AG04449 (cell line): ENCODE results near the gene MEF2B.

ENCODE experiments used
- CTCF ChIA-PET: fragments of 350-600 bp; formaldehyde crosslinking; extraction: SDS; loops from one replicate; lab custom pipeline; 2021; ENCODE audit warnings: antibody characterized with exemption; lab: Yijun Ruan, JAX
- POLR2A ChIA-PET: fragments of 400-600, 350-600 bp; formaldehyde crosslinking; extraction: SDS; loops from one replicate; lab custom pipeline; 2020; ENCODE audit warnings: antibody characterized with exemption, inconsistent platforms; lab: Yijun Ruan, JAX
- DNase-seq: peaks from one replicate; pipeline ENCODE4 v3.0.0-alpha.2; 2010; ENCODE audit warnings: low read depth, low spot score
- H3K4me3 ChIP-seq: 2 replicates; pipeline ENCODE4 v1.5.1; 2011; ENCODE audit warnings: low read depth, mild to moderate bottlenecking, control low read depth, low read length
- CTCF ChIP-seq: IDR thresholded peaks from one replicate; pipeline ENCODE4 v1.5.1; 2011; ENCODE audit warnings: mild to moderate bottlenecking, moderate library complexity, low read length, control low read depth, inconsistent platforms; ENCODE audit not compliant: insufficient read depth; ENCODE audit errors: missing control alignments

Gene MEF2B

GRCh38 chr19:19131989-19132388, 38.1 kb downstream of the MEF2B start:
- H3K4me3 ChIP-seq = no peak overlapping the region
- TF ChIP-seq CTCF = no peak
- ChIA-PET POLR2A (no interaction called here), CTCF (interaction anchor here (1.2 to 1.4 kb wide), 2 partner anchors 9 to 14 kb away, joined by 4 read pairs; no protein-coding TSS in a partner anchor)
- no peak for DNase-seq

GRCh38 chr19:19126102-19126501, 44.0 kb downstream of the MEF2B start:
- H3K4me3 ChIP-seq = no peak overlapping the region
- ChIA-PET POLR2A (no interaction called here), CTCF (no interaction called here)
- TF ChIP-seq CTCF = no peak
- no peak for DNase-seq

- ChIA-PET POLR2A (no interaction called here), CTCF (no interaction called here)
- no peak for TF ChIP-seq CTCF
- no peak overlapping the region for H3K4me3 ChIP-seq
- no peak for DNase-seq
Measured at GRCh38 chr19:19123386-19123785, 46.7 kb downstream of the MEF2B start.

GRCh38 chr19:19122902-19123301, 47.2 kb downstream of the MEF2B start:
- POLR2A ChIA-PET = no interaction called here
- CTCF ChIA-PET = interaction anchor here (1.2 kb wide), 1 partner anchor 23 kb away, joined by 3 read pairs; no protein-coding TSS in a partner anchor
- no peak for DNase-seq
- no peak overlapping the region for H3K4me3 ChIP-seq
- TF ChIP-seq CTCF = no peak

- TF ChIP-seq CTCF = no peak
- no peak overlapping the region for H3K4me3 ChIP-seq
- ChIA-PET CTCF (interaction anchor here (1.2 kb wide), 1 partner anchor 16 kb away, joined by 3 read pairs; no protein-coding TSS in a partner anchor), POLR2A (no interaction called here)
- no peak for DNase-seq
Measured at GRCh38 chr19:19121371-19121770, 48.7 kb downstream of the MEF2B start.

GRCh38 chr19:19120308-19121231, 49.5 kb downstream of the MEF2B start:
- ChIA-PET CTCF (interaction anchor here (0.8 to 1.2 kb wide), 2 partner anchors 16 to 17 kb away, joined by 3 read pairs; no protein-coding TSS in a partner anchor), POLR2A (no interaction called here)
- no peak for TF ChIP-seq CTCF
- H3K4me3 ChIP-seq = no peak overlapping the region
- DNase-seq = no peak
